GM19043 (cell line): ENCODE measurements around the gene MATR3.

Experiments used
- ATAC-seq: cut with Tn5 transposase; IDR thresholded peaks from one replicate; pipeline ENCODE4 v1.9.1; 2021; ENCODE audit warnings: low read depth; ENCODE audit not compliant: unreplicated experiment

The MATR3 gene

DNA sequence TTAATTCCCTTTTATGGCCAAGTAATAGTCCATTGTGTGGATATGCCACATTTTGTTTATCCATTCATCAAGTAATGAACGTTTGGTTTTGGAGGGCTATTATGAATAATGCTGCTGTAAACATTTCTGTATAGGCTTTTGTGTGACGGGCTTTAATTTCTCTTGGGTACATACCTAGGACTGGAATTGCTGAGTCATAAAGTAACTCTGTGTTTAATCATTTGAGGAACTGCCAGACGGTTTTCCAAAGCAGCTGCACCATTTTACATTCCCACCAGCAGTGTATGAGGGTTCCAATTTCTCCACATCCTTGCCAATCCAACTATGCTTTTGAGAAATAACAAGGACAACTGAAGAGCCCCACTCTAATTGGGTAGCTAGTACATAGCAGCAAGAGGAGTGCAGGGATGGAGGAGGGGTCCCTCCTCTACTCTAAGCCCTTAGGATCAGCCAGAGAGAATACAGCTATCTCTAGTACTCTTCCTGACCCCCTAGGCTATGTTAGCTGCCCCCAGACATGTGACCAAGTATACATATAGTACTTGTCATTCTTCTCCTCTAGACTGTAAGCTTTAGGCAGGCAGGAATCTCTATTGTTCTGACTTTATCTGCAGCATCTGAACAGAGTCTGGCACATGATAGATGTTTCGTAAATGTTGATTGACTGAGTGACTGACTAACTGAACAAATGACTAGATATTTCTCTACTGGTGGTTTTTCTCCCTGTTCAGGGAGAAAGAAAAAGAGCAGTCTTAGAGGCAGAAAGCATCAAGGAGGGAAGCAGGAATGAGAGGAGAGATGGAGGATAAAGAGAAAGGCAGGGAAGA is 22.1 kb upstream of the MATR3 start:
- no peak for ATAC-seq

- no peak for ATAC-seq
These were observed 20.8 kb upstream of the MATR3 start for GRCh38 chr5:139272471-139273321.

DNA sequence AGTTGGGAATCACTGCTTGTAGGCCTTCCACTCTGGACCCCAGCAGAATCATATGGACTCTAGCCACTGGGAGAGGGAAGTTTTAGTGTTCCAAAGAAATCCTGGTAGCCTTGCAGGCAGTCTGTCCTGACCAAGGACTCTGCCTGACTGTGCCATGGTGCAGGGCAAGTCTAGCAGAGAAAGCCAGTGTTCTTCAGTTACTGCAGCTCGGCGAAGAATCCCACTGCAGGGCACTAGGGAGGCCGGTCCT is 20.3 kb upstream of the MATR3 start:
- no peak for ATAC-seq

- peak; percentile 83 for ATAC-seq
These were observed 19.8 kb upstream of the MATR3 start for GRCh38 chr5:139273572-139274289.

GRCh38 chr5:139275536-139275935 is 18.0 kb upstream of the MATR3 start:
- no peak for ATAC-seq

GRCh38 chr5:139275956-139276355 is 17.6 kb upstream of the MATR3 start:
- no peak for ATAC-seq

- ATAC-seq = no peak
These were observed 17.1 kb upstream of the MATR3 start for GRCh38 chr5:139276426-139276825.

DNA sequence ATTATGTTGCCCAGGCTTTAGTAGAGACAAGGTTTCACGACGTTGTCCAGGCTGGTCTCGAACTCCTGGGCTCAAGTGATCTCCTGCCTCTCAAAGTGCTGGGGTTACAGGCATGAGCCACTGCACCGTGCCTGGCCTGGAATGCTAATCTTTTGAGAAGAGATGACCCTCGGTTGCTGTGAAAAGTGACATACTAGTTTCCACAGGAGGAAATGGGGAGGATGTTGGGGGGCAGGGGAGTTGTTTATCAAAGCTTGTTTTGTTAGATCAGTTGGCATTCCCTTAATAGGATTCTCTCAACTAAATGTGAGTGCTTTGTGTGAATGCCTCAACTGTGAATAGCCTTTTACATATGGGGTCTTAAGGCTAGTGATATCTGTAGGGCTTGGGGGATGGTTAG is 16.4 kb upstream of the MATR3 start:
- no peak for ATAC-seq

GRCh38 chr5:139278540-139279274 is 14.8 kb upstream of the MATR3 start:
- ATAC-seq = no peak

DNA sequence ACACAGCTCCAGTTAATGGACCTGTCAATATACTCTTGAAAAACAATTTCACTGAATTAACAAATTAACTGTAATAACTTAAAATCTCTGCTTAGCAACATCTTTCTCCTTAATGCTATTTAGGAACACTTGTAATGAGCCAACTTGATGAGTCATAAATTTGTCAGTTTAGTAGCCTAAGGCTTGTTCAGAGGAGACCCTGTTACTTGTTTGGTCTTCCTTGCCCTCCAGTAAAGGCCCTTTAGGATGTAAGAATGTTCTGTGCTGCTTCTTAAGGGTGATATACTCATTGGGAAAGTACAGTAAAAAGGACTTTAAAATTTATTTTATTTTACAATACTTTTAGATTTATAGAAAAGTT is 11.4 kb upstream of the MATR3 start:
- ATAC-seq = no peak

DNA sequence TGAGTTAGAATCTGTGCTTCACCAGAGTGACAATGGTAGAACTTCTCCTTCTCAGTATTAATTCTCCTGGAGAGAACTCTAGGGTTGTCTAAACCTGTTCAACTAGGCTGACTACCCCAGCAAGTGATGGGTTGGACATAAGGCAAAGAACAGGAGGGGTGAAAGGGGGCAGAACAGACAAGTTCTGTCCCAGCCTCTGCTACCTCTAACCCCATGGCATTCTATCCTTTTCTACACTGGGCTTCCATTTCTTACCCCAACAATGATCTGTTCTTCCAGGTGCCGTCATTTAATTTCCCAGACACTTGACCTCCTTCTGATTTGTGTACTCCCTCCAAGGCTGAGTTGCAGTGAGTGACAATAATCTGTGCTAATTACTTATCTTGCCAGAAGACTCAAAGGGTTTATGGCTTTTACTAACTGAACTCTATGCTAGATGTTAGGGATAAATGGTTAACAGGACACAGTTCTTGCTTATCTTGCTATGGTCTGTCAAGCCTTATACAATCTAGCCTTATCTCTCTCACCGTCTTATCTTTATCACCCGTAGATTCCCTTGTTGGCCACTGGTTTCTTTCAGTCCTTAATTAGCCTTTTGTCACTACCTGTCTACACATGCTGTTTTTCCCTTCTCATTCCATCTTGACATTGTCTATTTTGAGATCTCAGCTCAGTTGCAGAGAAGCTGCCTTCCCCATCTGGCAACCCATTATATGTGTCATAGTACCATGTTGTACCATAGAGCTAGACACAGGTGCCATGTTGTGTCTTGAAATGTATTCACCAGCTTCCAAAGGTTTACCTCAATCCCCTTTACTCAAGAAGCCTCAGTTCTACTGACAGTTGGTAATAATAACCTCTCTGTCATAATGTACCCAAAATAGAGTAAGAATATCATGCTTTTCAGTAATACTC is 10.0 kb upstream of the MATR3 start:
- ATAC-seq = no peak

GRCh38 chr5:139284295-139284694 is 9.2 kb upstream of the MATR3 start:
- no peak for ATAC-seq

GRCh38 chr5:139285651-139286392 is 7.7 kb upstream of the MATR3 start:
- no peak for ATAC-seq

DNA sequence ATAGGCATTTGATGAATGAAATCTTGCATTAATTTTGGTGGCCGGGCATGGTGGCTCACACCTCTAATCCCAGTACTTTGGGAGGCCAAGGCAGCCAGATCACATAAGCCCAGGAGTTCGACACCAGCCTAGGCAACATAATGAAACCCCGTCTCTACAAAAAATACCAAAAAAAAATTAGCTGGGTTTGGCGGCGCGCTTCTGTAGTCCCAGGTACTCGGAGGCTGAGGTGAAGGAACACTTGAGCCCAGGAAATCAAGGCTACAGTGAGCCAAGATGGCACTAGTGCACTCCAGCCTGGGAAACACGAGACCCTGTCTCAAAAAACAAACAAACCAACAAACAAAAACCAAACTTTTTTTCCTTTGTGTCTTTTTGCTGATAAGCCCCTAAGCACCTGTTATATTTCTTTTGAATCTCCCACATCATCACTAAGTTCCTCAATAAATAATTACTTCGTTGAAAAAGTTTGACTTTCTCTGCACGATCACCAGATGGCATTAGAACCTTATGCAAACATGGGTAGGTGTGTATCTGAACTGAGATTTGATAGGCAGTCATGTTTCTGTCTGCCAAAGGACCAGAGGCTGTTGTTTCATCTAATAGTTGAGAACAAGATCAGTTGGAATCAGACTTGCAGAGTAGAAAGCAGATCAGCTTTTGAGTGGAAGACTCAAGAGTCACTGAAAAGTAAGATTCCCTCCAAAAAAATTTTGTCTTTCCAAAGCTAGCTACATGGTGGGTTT is 5.5 kb upstream of the MATR3 start:
- no peak for ATAC-seq

DNA sequence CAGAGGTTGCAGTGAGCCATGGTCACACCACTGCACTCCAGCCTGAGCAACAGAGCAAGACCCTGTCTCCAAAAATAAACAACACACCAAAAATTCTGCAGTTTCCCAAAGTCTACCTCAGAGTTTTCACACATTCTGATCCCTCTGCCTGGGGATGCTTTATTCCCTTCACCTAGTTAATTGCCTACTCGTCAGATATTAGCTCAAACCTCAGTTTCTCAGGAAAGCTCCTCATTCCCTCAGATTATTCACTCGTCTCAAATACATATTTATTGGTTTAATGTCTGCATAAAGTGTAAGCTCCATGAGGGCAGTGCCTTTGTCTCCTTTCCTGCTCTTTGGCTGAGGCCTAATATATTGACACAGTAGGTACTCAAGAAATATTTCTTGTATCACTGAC is 2.5 kb upstream of the MATR3 start:
- no peak for ATAC-seq

DNA sequence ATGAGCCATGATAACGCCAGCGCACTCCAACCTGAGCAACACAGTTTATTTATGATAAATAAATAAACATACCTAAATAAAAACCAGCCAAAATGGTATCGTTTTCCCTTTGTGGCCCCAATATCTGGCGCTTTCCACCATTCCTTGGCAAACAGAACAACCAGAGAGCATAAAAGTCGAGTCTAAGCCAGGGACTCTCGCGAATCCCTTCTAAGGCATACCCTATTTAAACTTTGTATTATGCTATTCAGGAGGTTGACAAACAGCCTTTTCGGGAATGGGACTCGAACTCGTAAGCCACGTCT is 386 bp upstream of the MATR3 start:
- no peak for ATAC-seq

GRCh38 chr5:139294374-139295165 is 1.0 kb downstream of the MATR3 start:
- ATAC-seq = peak; percentile 25
